Peyer's patch (tissue), 4 donors: Measurements from ENCODE around the gene ARID2.

ENCODE experiments used
- CTCF ChIP-seq, 6 experiments: fragments of 450-650 bp in 4 of 6; fragments of 200-600 bp in 2 of 6; sonication (generic) in 1 of 6; IDR thresholded peaks; one replicate each; pipeline ENCODE4 v1.5.1; 2017 to 2019; ENCODE audit warnings: antibody characterized with exemption in 6 of 6, mild to moderate bottlenecking in 3 of 6, moderate library complexity in 1 of 6
- POLR2A ChIP-seq, 2 donors: fragments of 450-650 bp; IDR thresholded peaks; one replicate each; pipeline ENCODE4 v1.5.1; 2017; ENCODE audit warnings: antibody characterized with exemption in 2 of 2, mild to moderate bottlenecking in 2 of 2, moderate library complexity in 2 of 2

- TF ChIP-seq CTCF (IDR thresholded peaks at IDR 0.05) = no peak
- TF ChIP-seq POLR2A (IDR thresholded peaks at IDR 0.05) = no peak
Observed at GRCh38 chr12:45872446-45872845, 142.9 kb downstream of the ARID2 start.
